ENCODE results near the gene DCLK3.
A peak's percentile ranks its signal among the peaks of the same experiment; 100 is the strongest.

DNA sequence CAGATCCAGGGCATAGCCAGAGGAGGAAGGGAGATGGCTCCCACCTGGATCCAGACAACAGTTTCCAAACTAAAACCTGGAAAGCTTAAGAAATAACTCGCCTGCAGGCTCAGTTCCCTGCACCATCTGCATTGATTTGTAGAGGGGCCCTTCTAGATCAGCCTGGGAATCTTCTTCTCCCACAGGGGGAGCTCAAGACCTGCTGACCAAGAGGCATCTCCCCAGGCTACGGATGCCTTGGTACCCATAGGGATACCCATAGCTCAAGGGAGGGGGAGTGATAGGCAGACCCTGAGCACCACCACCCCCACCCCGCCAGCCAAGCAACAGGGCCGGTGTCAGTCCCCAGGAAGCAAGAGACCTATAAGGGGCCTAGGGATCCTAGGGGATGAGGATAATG is 28.0 kb upstream of the DCLK3 start:
- TF ChIP-seq, protein P1, sequence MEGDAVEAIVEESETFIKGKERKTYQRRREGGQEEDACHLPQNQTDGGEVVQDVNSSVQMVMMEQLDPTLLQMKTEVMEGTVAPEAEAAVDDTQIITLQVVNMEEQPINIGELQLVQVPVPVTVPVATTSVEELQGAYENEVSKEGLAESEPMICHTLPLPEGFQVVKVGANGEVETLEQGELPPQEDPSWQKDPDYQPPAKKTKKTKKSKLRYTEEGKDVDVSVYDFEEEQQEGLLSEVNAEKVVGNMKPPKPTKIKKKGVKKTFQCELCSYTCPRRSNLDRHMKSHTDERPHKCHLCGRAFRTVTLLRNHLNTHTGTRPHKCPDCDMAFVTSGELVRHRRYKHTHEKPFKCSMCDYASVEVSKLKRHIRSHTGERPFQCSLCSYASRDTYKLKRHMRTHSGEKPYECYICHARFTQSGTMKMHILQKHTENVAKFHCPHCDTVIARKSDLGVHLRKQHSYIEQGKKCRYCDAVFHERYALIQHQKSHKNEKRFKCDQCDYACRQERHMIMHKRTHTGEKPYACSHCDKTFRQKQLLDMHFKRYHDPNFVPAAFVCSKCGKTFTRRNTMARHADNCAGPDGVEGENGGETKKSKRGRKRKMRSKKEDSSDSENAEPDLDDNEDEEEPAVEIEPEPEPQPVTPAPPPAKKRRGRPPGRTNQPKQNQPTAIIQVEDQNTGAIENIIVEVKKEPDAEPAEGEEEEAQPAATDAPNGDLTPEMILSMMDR (IDR thresholded peaks at IDR 0.05; ENCODE audit: low read length): peak; percentile 58
- no peak for TF ChIP-seq EZH2 (IDR thresholded peaks at IDR 0.05; ENCODE audit: borderline replicate concordance, low read length)

Data from OCI-LY1 (cell line).